Heart left ventricle (tissue), 16 donors: ENCODE data around the gene MINDY3. TPM values are rescaled to one million over a fixed set of nuclear protein-coding genes. Genes with fewer than 3 reads are reported as not detected.

ENCODE experiments used
- ATAC-seq, 4 donors: fragments of 200-7000 bp; cut with Tn5 transposase; one replicate each; pipeline ENCODE4 v1.9.1; 2020 to 2022; ENCODE audit warnings: moderate library complexity in 4 of 4, mild to moderate bottlenecking in 3 of 4, moderate number of reproducible peaks in 1 of 4
- DNase-seq, 5 donors: peaks; one replicate each; pipeline ENCODE4 v3.0.0-alpha.2; 2020
- H3K27ac ChIP-seq, 12 donors: fragments of 200-600 bp; sonication (generic) in 4 of 12; one replicate each; pipeline versions ENCODE4 v1.5.0 to v1.8.0; 2016 to 2022; ENCODE audit warnings: mild to moderate bottlenecking in 2 of 12
- H3K27me3 ChIP-seq, 9 donors: fragments of 200-600 bp; sonication (generic) in 2 of 9; one replicate each; pipeline versions ENCODE4 v1.5.1 to v1.8.0; 2016 to 2022; ENCODE audit warnings: mild to moderate bottlenecking in 3 of 9
- H3K36me3 ChIP-seq, 9 donors: fragments of 200-600 bp; sonication (generic) in 2 of 9; one replicate each; pipeline versions ENCODE4 v1.5.0 to v1.8.0; 2018 to 2022; ENCODE audit warnings: mild to moderate bottlenecking in 2 of 9
- H3K4me1 ChIP-seq, 12 donors: fragments of 200-600 bp; sonication (generic) in 4 of 12; one replicate each; pipeline versions ENCODE4 v1.5.0 to v1.8.0; 2016 to 2022; ENCODE audit warnings: mild to moderate bottlenecking in 3 of 12
- H3K4me3 ChIP-seq, 12 donors: fragments of 200-600 bp; sonication (generic) in 4 of 12; one replicate each; pipeline versions ENCODE4 v1.5.0 to v1.8.0; 2017 to 2022; ENCODE audit warnings: mild to moderate bottlenecking in 9 of 12, moderate library complexity in 4 of 12
- H3K9me3 ChIP-seq, 12 donors: fragments of 200-600 bp; sonication (generic) in 4 of 12; one replicate each; pipeline versions ENCODE4 v1.5.0 to v1.8.0; 2016 to 2022; ENCODE audit warnings: mild to moderate bottlenecking in 1 of 12
- POLR2A ChIP-seq, 2 donors: fragments of 450-650 bp; IDR thresholded peaks; one replicate each; pipeline ENCODE4 v1.6.1; 2017; ENCODE audit warnings: antibody characterized with exemption in 2 of 2, mild to moderate bottlenecking in 2 of 2, moderate library complexity in 2 of 2
- WGBS, 4 donors: extraction: QIAGEN DNeasy Blood & Tissue Kit in 2 of 4; methylation state at CpG; one replicate each; pipeline versions ENCODE4 v1.1.5 to v1.1.7; 2013 to 2018; 5-methylcytosine and 5-hydroxymethylcytosine counted together
- intact Hi-C, 10 donors: fragments of 100-400 bp; cut with DNase I; formaldehyde crosslinking; loops; one replicate each; pipeline versions ENCODE4 v1.11.1 to v1.14.2; 2022
- polyA plus RNA-seq, 2 donors: library from polyadenylated mRNA; stranded (reverse); fragments of 200-250 nt; gene quantifications; one replicate each; pipeline ENCODE4 v1.2.3, GENCODE V29; 2013
- total RNA-seq, 9 donors: library from RNA; depleted of rRNA in 2 of 9; stranded (reverse); fragments of >200 nt in 2 of 9; fragmentation: NEBNext Ultra II Directional in 3 of 9; extraction: Animal tissue kit (Norgen Biotek cat#: 25700) in 3 of 9; gene quantifications; one replicate each; pipeline versions ENCODE4 v1.1.0 to v1.2.4, GENCODE V29; 2016 to 2023
- TF ChIP-seq, protein P1 (sequence below), 12 donors: fragments of 200-600 bp; sonication (generic) in 4 of 12; IDR thresholded peaks; one replicate each; pipeline versions ENCODE4 v1.5.0 to v1.8.0; 2018 to 2022; ENCODE audit warnings: antibody characterized with exemption in 12 of 12, mild to moderate bottlenecking in 5 of 12
- donor health status: ischemic (EF 13 %, LVEDD 7.1; RV severe dilation, severe dysfunction).
- donor health status: healthy with polysubstance abuse.
- donor health status: DM: no; HTN: yes; CAD: no.
- donor health status: DM: no; HTN: no; CAD: no.
- donor health status: ischemic (EF 25% LVEDD 6.9; RV normal size, moderate dysfunction).
- donor health status: ischemic (EF 25% LVEDD 5.7; RV mildly dilated, moderate dysfunction).
- donor health status: healthy.
- donor health status: DM: yes; HTN: yes; CAD: no.
- donor health status: ischemic (EF 35%, LVEDD 5.7; RV mildly dilated, moderate dysfunction).
- donor health status: nonischemic (EF 11% LVEDD 7.7; RV severe dilation, severe dysfunction).
- donor health status: DM: yes; HTN: yes; CAD: no.
- donor health status: PGD.
- donor health status: ischemic (EF 29% LVEDD 5.4; RV normal size, mild dysfunction).
- donor health status: nonischemic (EF 23%, LVEDD 6.1; RV moderate dilation, normal function).

The MINDY3 gene
- total and polyA plus RNA-seq, 11 donors = 7.6 to 31.0 (median 21.0) TPM

- no peak overlapping the region for H3K27ac ChIP-seq
- no peak for DNase-seq
- intact Hi-C loops = no loop called here
- ATAC-seq = no peak
- peaks cover 0 to 32% (median 8%) of the 10 kb centered on the region in 9 donors for H3K27me3 ChIP-seq
- H3K9me3 ChIP-seq = no peaks in the 10 kb centered on the region
- no peaks in the 10 kb centered on the region for H3K36me3 ChIP-seq
- H3K4me3 ChIP-seq = no peak overlapping the region
- H3K4me1 ChIP-seq = peaks cover 0 to 17% (median 11%) of the 10 kb centered on the region in 12 donors
- no peak for TF ChIP-seq POLR2A (IDR thresholded peaks at IDR 0.05)
- TF ChIP-seq, protein P1, sequence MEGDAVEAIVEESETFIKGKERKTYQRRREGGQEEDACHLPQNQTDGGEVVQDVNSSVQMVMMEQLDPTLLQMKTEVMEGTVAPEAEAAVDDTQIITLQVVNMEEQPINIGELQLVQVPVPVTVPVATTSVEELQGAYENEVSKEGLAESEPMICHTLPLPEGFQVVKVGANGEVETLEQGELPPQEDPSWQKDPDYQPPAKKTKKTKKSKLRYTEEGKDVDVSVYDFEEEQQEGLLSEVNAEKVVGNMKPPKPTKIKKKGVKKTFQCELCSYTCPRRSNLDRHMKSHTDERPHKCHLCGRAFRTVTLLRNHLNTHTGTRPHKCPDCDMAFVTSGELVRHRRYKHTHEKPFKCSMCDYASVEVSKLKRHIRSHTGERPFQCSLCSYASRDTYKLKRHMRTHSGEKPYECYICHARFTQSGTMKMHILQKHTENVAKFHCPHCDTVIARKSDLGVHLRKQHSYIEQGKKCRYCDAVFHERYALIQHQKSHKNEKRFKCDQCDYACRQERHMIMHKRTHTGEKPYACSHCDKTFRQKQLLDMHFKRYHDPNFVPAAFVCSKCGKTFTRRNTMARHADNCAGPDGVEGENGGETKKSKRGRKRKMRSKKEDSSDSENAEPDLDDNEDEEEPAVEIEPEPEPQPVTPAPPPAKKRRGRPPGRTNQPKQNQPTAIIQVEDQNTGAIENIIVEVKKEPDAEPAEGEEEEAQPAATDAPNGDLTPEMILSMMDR (IDR thresholded peaks at IDR 0.05) = no peak
Measured at GRCh38 chr10:15863733-15864132, 3.4 kb upstream of the MINDY3 start.

DNA sequence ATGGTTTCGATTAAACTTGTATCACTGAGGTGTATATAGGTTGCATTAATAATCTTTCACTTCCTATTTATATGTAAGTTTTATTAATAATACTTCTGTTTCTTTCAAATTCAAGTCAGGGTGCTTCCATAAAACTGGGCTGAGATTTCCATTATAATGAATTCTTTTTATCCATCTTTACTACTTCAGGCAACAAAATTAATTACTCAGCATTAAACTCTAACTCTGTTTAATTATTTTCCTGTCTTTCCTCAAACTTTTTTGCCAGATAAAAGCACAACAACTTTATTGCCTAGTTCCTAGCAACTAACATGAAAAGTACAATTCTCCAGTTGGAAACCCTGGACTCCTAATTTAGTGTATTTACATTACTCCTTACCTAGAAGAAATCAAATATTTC lies 3.0 kb upstream of the MINDY3 start:
- DNase-seq (no peak), ATAC-seq (no peak)
- Histone ChIP-seq H3K4me1 (peaks cover 0 to 21% (median 15%) of the 10 kb centered on the region in 12 donors), H3K9me3 (no peaks in the 10 kb centered on the region), H3K36me3 (no peaks in the 10 kb centered on the region), H3K27ac (no peak overlapping the region), H3K27me3 (peaks cover 0 to 28% (median 8%) of the 10 kb centered on the region in 9 donors), H3K4me3 (no peak overlapping the region)
- intact Hi-C loops = no loop called here
- TF ChIP-seq, protein P1 (IDR thresholded peaks at IDR 0.05) = no peak
- TF ChIP-seq POLR2A (IDR thresholded peaks at IDR 0.05) = no peak
- 94 to 100% (median 96%) methylated on average over 1 of the region's 1 CpG for WGBS, 4 donors

- DNase-seq = no peak
- peak overlapping the region; percentile 10 to 83 (median 76) for H3K27ac ChIP-seq
- no peak for ATAC-seq
- intact Hi-C loops = no loop called here
- peak overlapping the region; percentile 66 to 92 (median 83) for H3K4me3 ChIP-seq
- 56 to 66% (median 59%) methylated on average over 8 of the region's 8 CpGs for WGBS, 4 donors
- H3K9me3 ChIP-seq = no peaks in the 10 kb centered on the region
- no peaks in the 10 kb centered on the region for H3K36me3 ChIP-seq
- peaks cover 0 to 13% (median 0%) of the 10 kb centered on the region in 9 donors for H3K27me3 ChIP-seq
- peaks cover 0 to 43% (median 23%) of the 10 kb centered on the region in 12 donors for H3K4me1 ChIP-seq
- TF ChIP-seq POLR2A (IDR thresholded peaks at IDR 0.05) = no peak
- TF ChIP-seq, protein P1 (IDR thresholded peaks at IDR 0.05) = no peak
Measured at GRCh38 chr10:15860692-15861201, 440 bp upstream of the MINDY3 start.

DNA sequence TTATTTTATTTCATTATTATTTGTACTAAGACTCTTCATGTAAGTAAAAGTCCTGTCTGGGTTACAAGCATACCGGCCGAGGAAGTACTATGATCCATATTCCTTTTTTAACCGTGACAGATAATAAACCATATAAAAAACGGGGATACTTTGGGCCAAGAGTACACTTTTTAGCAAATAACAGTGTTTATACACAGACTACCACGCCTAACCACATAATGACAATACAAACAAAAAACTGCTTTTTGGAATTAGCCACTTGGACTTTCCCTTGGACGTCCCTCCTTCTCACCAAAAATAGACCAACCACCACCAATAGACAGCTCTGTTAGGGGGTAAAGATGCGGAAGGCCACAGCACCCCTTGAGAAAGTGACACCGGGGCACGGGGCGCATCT lies 800 bp downstream of the MINDY3 start:
- Histone ChIP-seq H3K9me3 (no peaks in the 10 kb centered on the region), H3K4me1 (peaks cover 0 to 43% (median 23%) of the 10 kb centered on the region in 12 donors), H3K36me3 (no peaks in the 10 kb centered on the region), H3K4me3 (peak overlapping the region; percentile 66 to 92 (median 83)), H3K27ac (peak overlapping the region in 11 of 12 donors; percentile 47 to 83 (median 76)), H3K27me3 (peaks cover 0 to 9% (median 0%) of the 10 kb centered on the region in 9 donors)
- WGBS, 4 donors = 5 to 12% (median 9%) methylated on average over 10 of the region's 10 CpGs
- TF ChIP-seq, protein P1 (IDR thresholded peaks at IDR 0.05) = no peak
- TF ChIP-seq POLR2A (IDR thresholded peaks at IDR 0.05) = no peak
- DNase-seq (no peak), ATAC-seq (no peak)
- intact Hi-C loops = no loop called here
